ENCODE data around the gene OVOL2. TPM values are rescaled to one million over a fixed set of nuclear protein-coding genes. Genes with fewer than 3 reads are reported as not detected.
"Not testable (repeated sequence)": the region's sequence is repeated elsewhere in the genome, so short reads cannot be mapped to it uniquely, and the experiment has no call there.

The OVOL2 gene
- polyA plus RNA-seq, result 4.4 TPM
- long read RNA-seq, donor 1, partial matches to known transcripts, result 0 of 1 reads
- long read RNA-seq, donor 1, other reads (novel, unspliced or antisense), result 0 of 1 reads
- long read RNA-seq, donor 2, partial matches to known transcripts, result 0 of 4 reads
- long read RNA-seq, donor 2, other reads (novel, unspliced or antisense), result 0 of 4 reads
- long read RNA-seq, donor 3, partial matches to known transcripts, result 94 of 116 reads
- long read RNA-seq, donor 3, other reads (novel, unspliced or antisense), result 20 of 116 reads
- long read RNA-seq, donor 4, partial matches to known transcripts, result 0 of 1 reads
- long read RNA-seq, donor 4, other reads (novel, unspliced or antisense), result 0 of 1 reads
- long read RNA-seq, donor 5, partial matches to known transcripts, result 0 of 1 reads
- long read RNA-seq, donor 5, other reads (novel, unspliced or antisense), result 0 of 1 reads
- long read RNA-seq, donor 6, result 0 reads
- long read RNA-seq, donor 7, result 0 reads
- long read RNA-seq, donor 8, partial matches to known transcripts, result 82 of 91 reads
- long read RNA-seq, donor 8, other reads (novel, unspliced or antisense), result 6 of 91 reads
- long read RNA-seq, donor 9, partial matches to known transcripts, result 0 of 1 reads
- long read RNA-seq, donor 9, other reads (novel, unspliced or antisense), result 0 of 1 reads
- long read RNA-seq, donor 10, partial matches to known transcripts, result 0 of 2 reads
- long read RNA-seq, donor 10, other reads (novel, unspliced or antisense), result 0 of 2 reads
- long read RNA-seq, donor 11, partial matches to known transcripts, result 26 of 29 reads
- long read RNA-seq, donor 11, other reads (novel, unspliced or antisense), result 0 of 29 reads

DNA sequence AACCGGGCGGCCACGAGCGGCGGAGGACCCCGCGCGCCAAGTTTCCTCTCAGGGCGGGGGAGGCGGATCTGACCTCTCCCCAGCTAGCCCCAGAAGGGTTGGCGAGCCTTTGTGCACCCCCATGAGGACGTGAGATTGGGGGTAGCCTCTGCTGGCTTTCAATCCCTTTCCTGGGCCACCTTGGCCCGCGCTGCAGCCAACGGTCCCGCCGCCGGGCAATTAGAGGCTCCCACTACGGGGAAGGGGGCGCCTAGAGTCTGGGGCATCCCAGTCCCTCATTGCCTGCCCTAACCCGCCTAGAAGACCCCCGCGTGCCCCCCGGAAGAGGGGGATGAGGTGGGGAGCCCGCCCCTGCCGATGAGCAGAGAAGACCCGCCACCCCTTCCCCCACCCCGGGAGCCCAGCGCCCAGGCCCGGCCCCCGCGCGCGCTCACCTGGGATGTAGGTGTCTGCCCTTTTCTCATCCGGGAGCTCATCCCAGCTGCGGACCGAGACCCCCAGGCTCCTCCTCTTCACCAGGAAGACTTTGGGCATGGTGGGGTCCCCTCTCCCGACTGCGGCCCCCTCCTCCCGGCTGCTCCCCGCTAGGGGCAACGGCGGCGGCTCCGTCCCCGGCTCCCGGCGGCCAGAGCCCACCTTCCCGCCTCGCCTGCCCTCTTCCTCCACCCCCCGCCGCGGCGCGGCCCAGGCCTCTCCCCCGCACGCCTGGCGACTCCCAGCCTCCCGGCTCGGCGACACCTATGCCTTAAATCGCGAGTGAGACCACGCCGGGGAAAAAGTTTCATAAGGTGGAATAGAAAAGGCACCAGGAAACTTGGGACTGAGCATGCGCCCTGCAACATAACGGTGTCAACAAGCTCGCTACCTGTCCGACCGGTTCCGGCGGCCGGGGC, at the start of gene OVOL2:
TSS of gene OVOL2 (minus strand) at position 816 of the 893 bp plus-strand sequence. CDS start at position 534, 282 bp downstream.
- Histone ChIP-seq H3K4me1 (ENCODE audit: control insufficient read depth, insufficient read depth, low read length) (peaks cover 30% of the 10 kb centered on the region), H3K27me3 (ENCODE audit: control insufficient read depth, insufficient read depth, low read length) (peaks cover 56% of the 10 kb centered on the region)

DNA sequence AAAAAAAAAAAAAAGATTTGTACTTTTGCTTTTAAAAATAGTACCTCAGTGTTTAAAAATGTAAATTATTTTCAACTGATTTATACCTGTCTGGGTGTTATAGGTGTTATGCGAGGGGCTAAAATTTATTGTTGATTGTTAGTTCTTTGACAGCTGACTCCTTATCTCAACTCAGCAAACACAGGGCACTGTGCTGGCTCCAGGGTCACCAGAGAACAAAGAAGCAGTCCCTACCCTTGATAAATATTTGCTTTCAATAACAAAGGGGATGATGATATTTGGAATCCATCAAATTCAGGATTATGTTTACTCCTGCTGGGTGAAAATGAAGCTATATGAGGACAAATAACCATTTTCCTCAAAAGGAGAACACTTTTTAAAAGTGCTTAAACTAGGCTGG, 45.8 kb upstream of the OVOL2 start:
- no peaks in the 10 kb centered on the region for H3K4me1 ChIP-seq (ENCODE audit: control insufficient read depth, insufficient read depth, low read length)
- H3K9me3 ChIP-seq (ENCODE audit: control insufficient read depth, low read depth, low read length), result no peaks in the 10 kb centered on the region
- H3K27me3 ChIP-seq (ENCODE audit: control insufficient read depth, insufficient read depth, low read length), result no peaks in the 10 kb centered on the region
- no peak overlapping the region for H3K27ac ChIP-seq (ENCODE audit: low read length)
- no peaks in the 10 kb centered on the region for H3K36me3 ChIP-seq (ENCODE audit: control insufficient read depth, insufficient read depth, low read length)
- no peak overlapping the region for H3K4me3 ChIP-seq (ENCODE audit: low read length)
- no peak for DNase-seq
- no CpG with 5 or more reads among the region's 1 CpG for WGBS (ENCODE audit: insufficient coverage, low lambda C conversion rate)

More for the DNA sequence above, at the start of gene OVOL2:
- H3K9me3 ChIP-seq (ENCODE audit: control insufficient read depth, low read depth, low read length), result no peaks in the 10 kb centered on the region
- DNase-seq, result peak; percentile 79 to 88
- peak within 1 kb of the TSS; percentile 72 for H3K27ac ChIP-seq (ENCODE audit: low read length)
- H3K4me3 ChIP-seq (ENCODE audit: low read length), result peak within 1 kb of the TSS; percentile 64
- H3K36me3 ChIP-seq (ENCODE audit: control insufficient read depth, insufficient read depth, low read length), result no peaks in the 10 kb centered on the region
- WGBS (ENCODE audit: insufficient coverage, low lambda C conversion rate), result no CpG with 5 or more reads among the region's 73 CpGs

DNA sequence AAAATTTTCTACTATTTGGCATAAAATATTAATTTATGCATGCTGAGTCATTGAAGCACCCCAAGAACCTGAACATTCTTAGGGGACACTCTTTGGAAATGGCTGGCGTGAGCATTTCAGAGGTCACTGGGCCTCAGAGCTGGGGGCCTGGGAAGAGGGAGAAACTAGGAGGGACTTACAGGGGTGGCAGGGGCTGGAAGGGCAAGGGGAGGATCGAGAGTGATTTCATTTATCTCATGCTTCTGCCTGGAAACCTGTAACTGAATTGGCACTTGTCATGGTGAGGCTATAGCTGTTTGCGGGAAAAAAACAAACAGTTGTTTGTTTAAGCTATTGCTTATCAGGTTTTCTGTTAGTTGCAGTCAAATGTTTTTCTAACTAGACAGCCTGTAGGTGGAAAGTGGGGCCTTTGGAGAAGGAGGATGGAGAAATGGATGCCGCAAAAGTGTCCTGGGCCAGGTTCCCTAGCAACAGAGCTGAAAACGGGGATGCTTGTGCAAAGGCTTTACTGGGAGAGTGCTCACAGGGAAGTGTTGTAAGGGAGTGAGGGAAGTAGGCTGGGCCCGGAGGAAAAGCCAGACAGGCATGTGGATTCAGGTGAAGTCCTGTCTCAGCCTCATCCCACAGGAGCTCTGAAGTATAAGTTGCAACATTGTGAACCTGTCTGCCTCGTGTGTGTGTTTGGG, 43.6 kb upstream of the OVOL2 start:
- H3K9me3 ChIP-seq (ENCODE audit: control insufficient read depth, low read depth, low read length), result no peaks in the 10 kb centered on the region
- H3K27ac ChIP-seq (ENCODE audit: low read length), result no peak overlapping the region
- peak in 1 of 2 donors; percentile 21 for DNase-seq
- no peaks in the 10 kb centered on the region for H3K27me3 ChIP-seq (ENCODE audit: control insufficient read depth, insufficient read depth, low read length)
- no CpG with 5 or more reads among the region's 7 CpGs for WGBS (ENCODE audit: insufficient coverage, low lambda C conversion rate)
- H3K4me1 ChIP-seq (ENCODE audit: control insufficient read depth, insufficient read depth, low read length), result no peaks in the 10 kb centered on the region
- no peaks in the 10 kb centered on the region for H3K36me3 ChIP-seq (ENCODE audit: control insufficient read depth, insufficient read depth, low read length)
- no peak overlapping the region for H3K4me3 ChIP-seq (ENCODE audit: low read length)

DNA sequence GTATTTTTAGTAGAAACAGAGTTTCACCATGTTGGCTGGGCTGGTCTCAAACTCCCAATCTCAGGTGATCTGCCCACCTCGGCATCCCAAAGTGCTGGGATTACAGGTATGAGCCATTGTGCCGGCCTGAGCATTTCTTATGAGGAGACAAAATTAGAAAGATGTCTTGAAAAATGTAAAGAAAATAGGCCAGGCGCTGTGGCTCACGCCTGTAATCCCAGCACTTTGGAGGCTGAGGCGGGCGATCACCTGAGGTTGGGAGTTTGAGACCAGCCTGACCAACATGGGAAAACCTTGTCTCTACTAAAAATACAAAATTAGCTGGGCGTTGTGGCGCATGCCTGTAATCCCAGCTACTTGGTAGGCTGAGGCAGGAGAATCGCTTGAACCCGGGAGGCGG, 42.9 kb upstream of the OVOL2 start:
- H3K27ac ChIP-seq (ENCODE audit: low read length); DNase-seq; H3K36me3 ChIP-seq (ENCODE audit: control insufficient read depth, insufficient read depth, low read length); H3K9me3 ChIP-seq (ENCODE audit: control insufficient read depth, low read depth, low read length); H3K27me3 ChIP-seq (ENCODE audit: control insufficient read depth, insufficient read depth, low read length); H3K4me1 ChIP-seq (ENCODE audit: control insufficient read depth, insufficient read depth, low read length); H3K4me3 ChIP-seq (ENCODE audit: low read length): not testable (repeated sequence)
- 100% methylated on average over 4 of the region's 11 CpGs for whole genome bisulfite sequencing (ENCODE audit: insufficient coverage, low lambda C conversion rate)

DNA sequence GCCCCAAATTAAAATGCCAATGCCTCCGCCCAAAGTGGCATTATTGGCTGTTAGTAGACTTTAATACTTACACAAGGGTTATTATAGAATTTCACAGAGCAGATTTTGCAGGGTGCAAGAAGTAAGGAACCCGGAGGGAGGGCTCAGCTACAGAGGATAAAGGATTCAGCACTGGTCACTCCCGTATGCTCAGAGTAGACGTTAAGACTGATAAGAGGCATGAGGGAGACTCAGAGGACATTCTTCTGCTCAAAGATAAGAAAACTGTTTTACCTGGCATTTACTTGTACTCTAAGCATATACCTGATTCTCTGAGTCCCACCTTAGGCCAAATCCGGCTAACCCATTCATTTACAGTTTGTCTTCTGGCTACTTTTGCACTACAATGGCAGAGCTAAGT, 36.5 kb upstream of the OVOL2 start:
- no peak overlapping the region for H3K27ac ChIP-seq (ENCODE audit: low read length)
- no peak overlapping the region for H3K4me3 ChIP-seq (ENCODE audit: low read length)
- no peaks in the 10 kb centered on the region for H3K4me1 ChIP-seq (ENCODE audit: control insufficient read depth, insufficient read depth, low read length)
- H3K27me3 ChIP-seq (ENCODE audit: control insufficient read depth, insufficient read depth, low read length), result no peaks in the 10 kb centered on the region
- DNase-seq, result no peak
- 83% methylated on average over 1 of the region's 5 CpGs for WGBS (ENCODE audit: insufficient coverage, low lambda C conversion rate)
- no peaks in the 10 kb centered on the region for H3K9me3 ChIP-seq (ENCODE audit: control insufficient read depth, low read depth, low read length)
- H3K36me3 ChIP-seq (ENCODE audit: control insufficient read depth, insufficient read depth, low read length), result no peaks in the 10 kb centered on the region

DNA sequence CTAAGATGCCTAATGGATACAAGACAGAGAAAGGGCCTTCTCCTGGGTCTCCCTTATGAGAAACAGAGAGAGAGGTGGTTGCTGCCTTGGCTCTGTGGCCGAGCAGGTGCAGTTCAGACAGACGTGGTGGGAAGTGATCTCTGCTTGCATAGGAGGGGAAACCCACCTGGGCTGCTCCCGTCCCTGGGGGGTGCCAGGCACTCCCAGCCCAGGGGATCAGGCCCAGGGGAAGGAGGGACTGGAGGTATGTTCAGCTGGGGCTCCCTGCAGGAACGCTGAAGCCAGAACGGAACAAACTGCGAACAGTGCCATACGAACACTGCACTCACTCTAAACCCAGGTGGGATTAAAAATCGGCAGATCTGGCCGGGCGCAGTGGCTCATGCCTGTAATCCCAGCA, 35.7 kb upstream of the OVOL2 start:
- H3K27ac ChIP-seq (ENCODE audit: low read length), result no peak overlapping the region
- DNase-seq, result no peak
- no peaks in the 10 kb centered on the region for H3K36me3 ChIP-seq (ENCODE audit: control insufficient read depth, insufficient read depth, low read length)
- no peaks in the 10 kb centered on the region for H3K9me3 ChIP-seq (ENCODE audit: control insufficient read depth, low read depth, low read length)
- H3K4me3 ChIP-seq (ENCODE audit: low read length), result no peak overlapping the region
- H3K27me3 ChIP-seq (ENCODE audit: control insufficient read depth, insufficient read depth, low read length), result no peaks in the 10 kb centered on the region
- no peaks in the 10 kb centered on the region for H3K4me1 ChIP-seq (ENCODE audit: control insufficient read depth, insufficient read depth, low read length)
- WGBS (ENCODE audit: insufficient coverage, low lambda C conversion rate), result no CpG with 5 or more reads among the region's 10 CpGs

DNA sequence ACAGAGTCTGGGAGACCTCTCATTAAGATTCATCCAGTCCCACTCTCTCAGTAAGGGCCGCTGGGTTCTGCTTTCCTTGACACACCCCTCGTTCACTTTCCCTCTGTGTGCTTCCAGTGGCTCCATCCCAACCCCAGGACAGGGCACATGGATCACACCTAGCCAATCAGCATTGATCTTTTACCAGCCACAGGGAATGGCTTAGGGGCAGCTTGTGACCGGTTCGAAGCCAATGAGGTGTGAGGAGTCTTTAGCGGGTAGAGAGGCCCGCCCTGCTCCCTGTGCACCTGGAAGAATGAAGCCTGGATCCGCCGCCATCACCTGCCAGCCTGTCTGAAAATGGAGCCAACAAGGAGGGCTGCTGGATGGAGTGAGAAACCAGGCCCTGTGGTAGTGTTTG, 35.2 kb upstream of the OVOL2 start:
- no peak for DNase-seq
- Histone ChIP-seq H3K4me3 (ENCODE audit: low read length) (no peak overlapping the region), H3K36me3 (ENCODE audit: control insufficient read depth, insufficient read depth, low read length) (no peaks in the 10 kb centered on the region), H3K27me3 (ENCODE audit: control insufficient read depth, insufficient read depth, low read length) (no peaks in the 10 kb centered on the region), H3K4me1 (ENCODE audit: control insufficient read depth, insufficient read depth, low read length) (no peaks in the 10 kb centered on the region), H3K9me3 (ENCODE audit: control insufficient read depth, low read depth, low read length) (no peaks in the 10 kb centered on the region), H3K27ac (ENCODE audit: low read length) (no peak overlapping the region)
- no CpG with 5 or more reads among the region's 8 CpGs for WGBS (ENCODE audit: insufficient coverage, low lambda C conversion rate)

DNA sequence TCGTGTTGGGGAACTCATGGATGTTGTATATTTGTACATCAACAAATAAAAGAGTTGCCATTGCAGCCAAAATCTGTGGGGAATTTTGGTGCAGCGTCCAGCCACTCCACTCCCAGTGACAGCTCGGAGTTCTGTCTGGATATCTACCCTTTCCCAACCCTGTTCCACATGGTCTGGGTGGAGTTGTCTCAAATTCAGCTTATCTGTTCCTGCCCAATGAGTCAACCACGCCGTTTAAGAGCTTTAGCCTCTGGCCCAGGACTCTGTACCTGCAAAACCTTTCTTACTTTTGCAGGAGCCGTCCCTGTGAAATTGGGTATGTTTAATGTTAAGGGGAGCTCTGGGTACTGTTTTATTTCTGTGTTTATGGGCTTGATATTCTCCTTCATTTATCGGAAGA, 33.9 kb upstream of the OVOL2 start:
- Histone ChIP-seq H3K36me3 (ENCODE audit: control insufficient read depth, insufficient read depth, low read length) (no peaks in the 10 kb centered on the region), H3K27me3 (ENCODE audit: control insufficient read depth, insufficient read depth, low read length) (no peaks in the 10 kb centered on the region), H3K4me3 (ENCODE audit: low read length) (no peak overlapping the region), H3K9me3 (ENCODE audit: control insufficient read depth, low read depth, low read length) (no peaks in the 10 kb centered on the region), H3K4me1 (ENCODE audit: control insufficient read depth, insufficient read depth, low read length) (no peaks in the 10 kb centered on the region), H3K27ac (ENCODE audit: low read length) (no peak overlapping the region)
- DNase-seq, result peak in 1 of 2 donors; percentile 14
- WGBS (ENCODE audit: insufficient coverage, low lambda C conversion rate), result 20% methylated on average over 1 of the region's 7 CpGs

DNA sequence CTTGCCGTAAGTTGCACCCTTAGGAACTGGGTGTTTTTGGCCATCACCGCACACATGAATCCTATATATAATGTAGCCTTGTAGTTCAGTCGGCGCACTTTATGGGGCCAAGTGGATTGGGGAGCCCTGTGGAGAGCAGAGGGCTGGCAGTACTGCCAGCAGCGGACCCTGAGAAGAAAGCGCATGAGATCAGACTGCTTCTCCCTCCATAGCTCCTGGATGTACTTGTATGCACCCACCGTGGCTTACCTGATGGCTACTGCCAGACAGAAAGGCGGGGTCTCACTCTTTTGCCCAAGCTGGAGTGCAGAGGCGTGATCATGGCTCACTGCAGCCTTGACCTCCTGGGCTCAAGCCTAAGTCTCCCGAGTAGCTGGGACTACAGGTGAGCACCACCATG, 32.8 kb upstream of the OVOL2 start:
- no CpG with 5 or more reads among the region's 10 CpGs for WGBS (ENCODE audit: insufficient coverage, low lambda C conversion rate)
- no peaks in the 10 kb centered on the region for H3K9me3 ChIP-seq (ENCODE audit: control insufficient read depth, low read depth, low read length)

More for the DNA sequence above, 32.8 kb upstream of the OVOL2 start:
- Histone ChIP-seq H3K4me3 (ENCODE audit: low read length) (no peak overlapping the region), H3K27me3 (ENCODE audit: control insufficient read depth, insufficient read depth, low read length) (no peaks in the 10 kb centered on the region), H3K4me1 (ENCODE audit: control insufficient read depth, insufficient read depth, low read length) (no peaks in the 10 kb centered on the region), H3K36me3 (ENCODE audit: control insufficient read depth, insufficient read depth, low read length) (no peaks in the 10 kb centered on the region), H3K27ac (ENCODE audit: low read length) (no peak overlapping the region)
- DNase-seq, result no peak
